Muscle of leg (tissue), 11 donors: ENCODE measurements around the gene SUFU. TPM values are rescaled to one million over a fixed set of nuclear protein-coding genes. Genes with fewer than 3 reads are reported as not detected.

Experiments used
- DNase-seq: peaks from one replicate; pipeline ENCODE4 v3.0.0; 2013
- H3K27ac ChIP-seq: one replicate; pipeline ENCODE4 v1.5.1; 2013; ENCODE audit warnings: mild to moderate bottlenecking, low read length, control low read depth
- H3K27me3 ChIP-seq: one replicate; pipeline ENCODE4 v1.6.1; 2013; ENCODE audit warnings: low read length; ENCODE audit not compliant: control insufficient read depth, insufficient read depth
- H3K36me3 ChIP-seq: one replicate; pipeline ENCODE4 v1.6.1; 2013; ENCODE audit warnings: low read length; ENCODE audit not compliant: control insufficient read depth, insufficient read depth
- H3K4me1 ChIP-seq: one replicate; pipeline ENCODE4 v1.6.1; 2013; ENCODE audit warnings: low read length; ENCODE audit not compliant: control insufficient read depth, insufficient read depth
- H3K4me3 ChIP-seq: one replicate; pipeline ENCODE4 v1.5.1; 2013; ENCODE audit warnings: low read length, control low read depth
- H3K9me3 ChIP-seq: replicated peaks from 2 replicates; pipeline ENCODE4 v1.6.1; 2013; ENCODE audit warnings: low read depth, low read length; ENCODE audit not compliant: control insufficient read depth
- WGBS: methylation state at CpG from one replicate; pipeline ENCODE4 v1.1.5; 2013; ENCODE audit warnings: missing lambda C conversion rate; ENCODE audit not compliant: insufficient coverage; 5-methylcytosine and 5-hydroxymethylcytosine counted together
- polyA plus RNA-seq, 8 donors: library from polyadenylated mRNA; unstranded; fragments of 120-200 nt; gene quantifications; one replicate each; pipeline versions ENCODE4 v1.2.1 to v1.2.3, GENCODE V29; 2013; ENCODE audit warnings: inconsistent platforms in 1 of 8, low replicate concordance in 1 of 8; ENCODE audit not compliant: insufficient read length in 8 of 8, insufficient read depth in 1 of 8
- total RNA-seq: library from RNA; stranded (reverse); fragments of 120-200 nt; gene quantifications from one replicate; pipeline ENCODE4 v1.2.4, GENCODE V29; 2013

SUFU gene
- total and polyA plus RNA-seq, 9 donors = 5.1 to 21.5 (median 17.2) TPM

DNA sequence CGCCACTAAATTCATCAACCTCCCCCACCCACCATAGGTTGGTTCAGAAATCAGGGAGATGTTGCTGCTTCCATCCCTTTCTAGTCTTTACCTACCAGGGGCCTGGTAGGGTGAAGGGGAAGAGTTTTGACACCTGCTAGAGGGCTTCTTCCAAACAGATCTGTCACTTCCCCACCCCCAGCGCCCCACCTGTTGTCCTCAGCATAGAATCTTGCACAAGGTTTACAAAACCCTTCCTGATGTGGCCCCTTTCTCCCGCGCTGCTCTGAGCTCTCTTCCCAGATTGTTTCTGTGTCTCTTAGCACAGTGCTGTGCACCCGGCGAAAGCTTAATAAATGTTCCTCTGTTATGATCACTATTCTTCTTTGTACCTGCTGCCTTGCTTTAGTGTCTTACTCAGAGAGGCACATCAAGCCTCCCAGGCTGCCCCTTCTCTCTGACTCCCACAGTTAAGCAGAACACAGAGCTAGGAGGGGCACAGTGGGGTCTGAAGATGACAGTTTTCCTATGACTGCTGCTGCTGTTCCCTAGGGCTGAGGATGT is 41.2 kb upstream of the SUFU start:
- peaks cover 15% of the 10 kb centered on the region for H3K4me1 ChIP-seq
- no peaks in the 10 kb centered on the region for H3K9me3 ChIP-seq
- no peak for DNase-seq
- H3K27ac ChIP-seq = no peak overlapping the region
- H3K27me3 ChIP-seq = peaks cover 32% of the 10 kb centered on the region
- no peaks in the 10 kb centered on the region for H3K36me3 ChIP-seq
- H3K4me3 ChIP-seq = no peak overlapping the region
- WGBS = 46% methylated on average over 5 of the region's 6 CpGs

DNA sequence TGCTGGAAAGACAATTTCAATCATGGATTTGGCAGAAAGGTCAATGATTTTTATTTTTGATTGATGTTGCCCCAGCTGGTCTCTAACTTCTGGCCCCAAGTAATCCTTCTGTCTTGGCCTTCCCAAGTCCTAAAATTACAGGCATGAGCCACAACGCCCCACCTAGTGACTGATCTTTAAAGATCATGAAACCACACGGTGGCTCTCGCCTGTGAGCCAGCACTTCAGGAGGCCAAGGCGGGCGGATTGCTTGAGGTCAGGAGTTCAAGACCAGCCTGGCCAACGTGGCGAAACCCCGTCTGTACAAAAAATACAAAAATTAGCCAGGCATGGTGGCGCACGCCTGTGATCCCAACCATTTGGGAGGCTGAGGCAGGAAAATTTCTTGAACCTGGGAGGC is 39.8 kb upstream of the SUFU start:
- Histone ChIP-seq H3K4me3 (no peak overlapping the region), H3K36me3 (no peaks in the 10 kb centered on the region), H3K4me1 (peaks cover 15% of the 10 kb centered on the region), H3K27me3 (peaks cover 32% of the 10 kb centered on the region), H3K27ac (no peak overlapping the region), H3K9me3 (no peaks in the 10 kb centered on the region)
- WGBS = 74% methylated on average over 9 of the region's 10 CpGs
- DNase-seq = no peak

DNA sequence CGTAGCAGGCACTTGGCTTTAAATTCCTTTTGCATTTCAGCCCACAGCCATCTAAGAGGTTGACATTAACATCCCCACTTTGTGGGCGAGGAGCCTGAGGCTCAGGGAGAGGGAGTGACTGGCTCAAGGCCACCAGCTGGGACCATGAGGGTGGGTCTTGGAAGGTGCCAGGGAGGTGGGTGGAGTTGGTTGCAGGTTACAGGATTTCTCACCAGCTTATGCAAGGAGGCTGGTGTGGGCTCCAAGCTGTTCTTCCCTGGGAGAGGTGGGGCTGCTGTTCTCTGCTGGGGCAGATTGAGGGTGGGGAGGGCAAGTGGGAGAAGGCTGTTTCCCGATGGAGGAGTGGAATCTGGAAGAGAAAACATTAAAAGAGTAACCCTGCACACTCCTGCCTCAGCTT is 38.3 kb upstream of the SUFU start:
- peaks cover 15% of the 10 kb centered on the region for H3K4me1 ChIP-seq
- H3K9me3 ChIP-seq = no peaks in the 10 kb centered on the region
- no peak for DNase-seq
- WGBS = no CpG with 5 or more reads among the region's 3 CpGs
- H3K36me3 ChIP-seq = no peaks in the 10 kb centered on the region
- no peak overlapping the region for H3K4me3 ChIP-seq
- no peak overlapping the region for H3K27ac ChIP-seq
- H3K27me3 ChIP-seq = peaks cover 29% of the 10 kb centered on the region

- DNase-seq = no peak
- Histone ChIP-seq H3K27ac (no peak overlapping the region), H3K4me1 (no peaks in the 10 kb centered on the region), H3K9me3 (no peaks in the 10 kb centered on the region), H3K4me3 (no peak overlapping the region), H3K27me3 (peaks cover 14% of the 10 kb centered on the region), H3K36me3 (no peaks in the 10 kb centered on the region)
- 67% methylated on average over 2 of the region's 6 CpGs for WGBS
Observed at GRCh38 chr10:102467318-102467717, 36.5 kb upstream of the SUFU start.

DNA sequence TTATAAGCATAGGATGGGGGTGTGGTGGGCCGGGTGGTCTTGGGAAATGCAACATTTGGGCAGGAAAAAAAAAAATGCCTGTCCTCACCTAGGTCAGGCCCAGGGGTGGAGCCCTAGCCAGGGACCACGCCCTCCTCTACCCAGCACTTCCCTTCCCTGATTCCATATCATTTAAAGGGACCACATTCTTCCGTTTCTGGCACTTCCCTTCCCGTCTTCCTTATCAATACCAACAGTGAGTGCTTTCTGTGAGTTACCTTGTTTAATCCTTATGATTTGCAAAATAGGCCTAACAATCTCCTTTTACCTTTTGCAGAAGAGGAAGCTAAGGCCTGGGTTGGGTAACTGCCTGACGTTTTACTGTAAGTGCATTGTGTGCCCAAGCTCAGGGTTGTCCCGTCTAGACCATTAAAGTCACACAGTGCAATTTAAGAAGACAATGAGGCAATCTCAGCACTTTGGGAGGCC is 35.8 kb upstream of the SUFU start:
- WGBS = 30% methylated on average over 3 of the region's 6 CpGs
- Histone ChIP-seq H3K27ac (no peak overlapping the region), H3K4me3 (no peak overlapping the region)

DNA sequence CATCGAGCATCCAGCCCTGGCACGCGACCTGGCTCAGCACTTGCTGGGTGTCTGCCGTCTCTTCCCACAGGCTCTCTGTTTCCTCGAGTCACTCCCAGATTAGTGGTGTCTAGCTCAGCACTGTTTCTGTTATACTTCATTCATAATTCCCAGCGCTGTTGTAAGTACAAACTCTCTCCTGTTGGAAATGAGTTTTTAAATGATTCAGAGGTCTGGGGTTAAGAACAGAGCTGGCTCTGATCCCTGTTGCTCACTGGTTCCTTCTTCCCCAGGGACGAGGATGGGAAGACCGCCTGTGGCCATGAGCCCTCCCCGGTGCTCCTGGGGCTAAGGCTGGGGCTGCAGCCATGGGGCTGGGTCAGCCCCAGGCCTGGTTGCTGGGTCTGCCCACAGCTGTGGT is 35.1 kb upstream of the SUFU start:
- DNase-seq = peak; percentile 29
- WGBS = 65% methylated on average over 8 of the region's 9 CpGs
- no peak overlapping the region for H3K27ac ChIP-seq

More for the DNA sequence above, 35.8 kb upstream of the SUFU start:
- DNase-seq = no peak
- Histone ChIP-seq H3K36me3 (no peaks in the 10 kb centered on the region), H3K27me3 (peaks cover 7% of the 10 kb centered on the region), H3K4me1 (no peaks in the 10 kb centered on the region), H3K9me3 (no peaks in the 10 kb centered on the region)

DNA sequence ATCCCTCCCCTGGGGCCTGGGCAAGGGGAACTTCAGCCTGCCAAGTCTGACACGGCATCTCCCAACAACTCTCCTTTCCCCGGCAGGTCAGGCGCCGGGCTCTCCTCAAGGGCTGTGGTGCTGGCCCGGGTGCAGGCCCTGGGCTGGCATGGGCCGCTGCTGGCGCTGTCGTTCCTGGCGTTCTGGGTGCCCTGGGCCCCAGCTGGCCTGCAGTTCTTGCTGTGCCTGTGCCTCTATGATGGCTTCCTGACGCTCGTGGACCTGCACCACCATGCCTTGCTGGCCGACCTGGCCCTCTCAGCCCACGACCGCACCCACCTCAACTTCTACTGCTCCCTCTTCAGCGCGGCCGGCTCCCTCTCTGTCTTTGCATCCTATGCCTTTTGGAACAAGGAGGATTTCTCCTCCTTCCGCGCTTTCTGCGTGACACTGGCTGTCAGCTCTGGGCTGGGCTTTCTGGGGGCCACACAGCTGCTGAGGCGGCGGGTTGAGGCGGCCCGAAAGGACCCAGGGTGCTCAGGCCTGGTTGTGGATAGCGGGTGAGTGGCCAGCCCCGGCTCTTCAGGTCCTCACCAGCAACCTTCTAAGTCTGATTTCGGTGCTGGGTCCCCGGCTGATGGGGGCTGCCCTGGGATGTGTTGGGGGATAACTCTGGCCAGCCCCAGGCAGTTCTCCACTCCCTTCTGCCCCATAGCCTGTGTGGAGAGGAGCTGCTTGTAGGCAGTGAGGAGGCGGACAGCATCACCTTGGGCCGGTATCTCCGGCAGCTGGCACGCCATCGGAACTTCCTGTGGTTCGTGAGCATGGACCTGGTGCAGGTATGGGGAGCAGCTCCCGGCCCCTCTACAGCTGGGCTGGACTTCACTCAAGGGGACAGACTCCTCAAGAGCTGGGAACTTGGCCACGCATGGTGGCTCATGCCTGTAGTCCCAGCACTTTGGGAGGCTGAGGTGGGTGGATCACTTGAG is 32.9 kb upstream of the SUFU start:
- H3K27me3 ChIP-seq = no peaks in the 10 kb centered on the region
- no peak for DNase-seq
- no peaks in the 10 kb centered on the region for H3K36me3 ChIP-seq
- no peaks in the 10 kb centered on the region for H3K4me1 ChIP-seq
- no peak overlapping the region for H3K4me3 ChIP-seq
- H3K9me3 ChIP-seq = no peaks in the 10 kb centered on the region
- no peak overlapping the region for H3K27ac ChIP-seq
- 89% methylated on average over 31 of the region's 36 CpGs for WGBS

More for the DNA sequence above, 35.1 kb upstream of the SUFU start:
- no peaks in the 10 kb centered on the region for H3K9me3 ChIP-seq
- H3K4me1 ChIP-seq = no peaks in the 10 kb centered on the region
- no peak overlapping the region for H3K4me3 ChIP-seq
- H3K36me3 ChIP-seq = no peaks in the 10 kb centered on the region
- peaks cover 3% of the 10 kb centered on the region for H3K27me3 ChIP-seq

DNA sequence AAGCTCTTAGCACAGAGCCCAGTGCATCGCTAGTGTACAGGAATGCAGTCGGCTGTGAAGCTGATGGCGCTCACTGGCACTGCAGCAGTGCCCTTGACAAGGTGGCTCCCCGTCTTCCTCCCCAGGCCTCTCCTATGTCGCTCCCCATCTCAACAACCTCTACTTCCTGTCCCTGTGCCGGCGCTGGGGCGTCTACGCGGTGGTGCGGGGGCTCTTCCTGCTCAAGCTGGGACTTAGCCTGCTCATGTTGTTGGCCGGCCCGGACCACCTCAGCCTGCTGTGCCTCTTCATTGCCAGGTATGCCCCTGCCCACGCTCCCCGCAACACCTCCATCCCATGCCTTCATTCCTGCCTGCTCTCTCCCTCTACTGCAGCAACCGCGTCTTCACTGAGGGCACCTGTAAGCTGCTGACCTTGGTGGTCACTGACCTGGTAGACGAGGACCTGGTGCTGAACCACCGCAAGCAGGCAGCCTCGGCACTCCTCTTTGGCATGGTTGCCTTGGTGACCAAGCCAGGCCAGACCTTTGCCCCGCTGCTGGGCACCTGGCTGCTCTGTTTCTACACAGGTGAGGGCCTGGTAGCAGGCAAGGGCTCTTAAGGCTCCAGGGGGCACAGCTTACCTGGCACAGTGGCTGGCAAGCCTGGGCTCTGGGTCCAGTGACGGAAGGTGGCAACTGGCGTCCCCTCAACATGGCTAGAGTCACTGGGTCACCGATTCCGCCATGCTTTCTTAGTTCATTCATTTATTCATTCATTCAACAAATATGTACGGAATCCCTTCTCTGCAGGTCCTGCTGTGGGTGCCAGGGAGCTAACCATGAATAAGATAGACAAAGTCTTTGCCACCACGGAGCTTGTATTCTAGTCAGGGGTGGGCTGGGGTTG is 30.1 kb upstream of the SUFU start:
- peaks cover 7% of the 10 kb centered on the region for H3K36me3 ChIP-seq

DNA sequence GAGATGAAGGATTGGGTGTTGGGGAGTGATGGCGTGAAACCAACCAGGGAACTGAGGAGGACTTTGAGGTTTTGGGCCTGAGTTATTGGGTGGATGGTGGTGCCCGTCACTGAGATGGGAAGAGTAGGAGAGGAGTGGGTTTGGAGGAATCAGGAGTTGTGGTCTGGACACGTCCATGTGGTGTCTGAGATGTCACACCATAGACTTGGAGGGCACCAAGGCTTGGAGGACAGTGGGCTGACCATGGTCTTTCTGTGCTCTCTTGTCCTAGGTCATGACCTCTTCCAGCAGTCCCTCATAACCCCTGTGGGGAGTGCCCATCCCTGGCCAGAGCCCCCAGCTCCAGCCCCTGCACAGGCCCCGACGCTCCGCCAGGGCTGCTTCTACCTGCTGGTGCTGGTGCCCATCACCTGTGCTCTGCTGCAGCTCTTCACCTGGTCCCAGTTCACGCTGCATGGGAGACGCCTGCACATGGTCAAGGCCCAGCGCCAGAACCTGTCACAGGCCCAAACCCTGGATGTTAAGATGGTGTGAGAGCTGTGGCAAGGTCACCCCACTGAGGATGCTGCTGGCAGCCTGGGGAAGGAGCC is 28.2 kb upstream of the SUFU start:
- no peak overlapping the region for H3K4me3 ChIP-seq
- DNase-seq = no peak
- 94% methylated on average over 9 of the region's 9 CpGs for WGBS
- no peak overlapping the region for H3K27ac ChIP-seq
- H3K27me3 ChIP-seq = no peaks in the 10 kb centered on the region
- peaks cover 23% of the 10 kb centered on the region for H3K36me3 ChIP-seq
- H3K9me3 ChIP-seq = no peaks in the 10 kb centered on the region
- H3K4me1 ChIP-seq = peaks cover 4% of the 10 kb centered on the region

More for the DNA sequence above, 30.1 kb upstream of the SUFU start:
- no peaks in the 10 kb centered on the region for H3K4me1 ChIP-seq
- H3K27ac ChIP-seq = no peak overlapping the region
- H3K4me3 ChIP-seq = no peak overlapping the region
- H3K27me3 ChIP-seq = no peaks in the 10 kb centered on the region
- H3K9me3 ChIP-seq = no peaks in the 10 kb centered on the region
- DNase-seq = no peak
- WGBS = 90% methylated on average over 23 of the region's 27 CpGs
